ENCODE results near the gene SPSB2.

- no peak for TF ChIP-seq CTCF (IDR thresholded peaks at IDR 0.05 in 8 of 11, conservative IDR thresholded peaks at IDR 0.05 in 3 of 11)
- TF ChIP-seq POLR2A (IDR thresholded peaks at IDR 0.05): no peak
Measured at GRCh38 chr12:6843118-6843902, 29.8 kb downstream of the SPSB2 start.

Data from spleen (tissue), 7 donors.